Eye (tissue), 1 donor: ENCODE measurements around the gene FEM1B.

ENCODE experiments used
- DNase-seq: peaks from one replicate; pipeline ENCODE4 v3.0.0-alpha.2; 2015

The FEM1B gene

DNA sequence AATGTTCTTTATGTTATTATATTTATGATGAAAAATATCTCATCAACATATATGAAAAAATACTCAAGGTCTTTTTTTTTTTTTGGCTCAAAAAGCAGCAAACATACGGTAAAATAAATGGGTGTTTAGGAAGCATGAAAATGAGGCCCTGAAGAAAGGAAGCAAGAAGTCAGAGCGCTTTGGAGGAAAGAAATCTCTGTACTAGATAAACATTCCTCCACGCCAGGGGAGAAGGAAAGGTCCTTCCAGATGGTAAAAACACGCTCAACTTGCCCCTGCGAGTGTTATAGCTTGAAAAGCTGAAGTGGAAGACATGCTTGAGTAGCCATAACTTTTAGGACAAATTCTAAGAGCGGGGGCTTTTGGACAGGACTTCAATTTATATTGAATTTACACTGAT, 52.9 kb downstream of the FEM1B start:
- no peak for DNase-seq

DNA sequence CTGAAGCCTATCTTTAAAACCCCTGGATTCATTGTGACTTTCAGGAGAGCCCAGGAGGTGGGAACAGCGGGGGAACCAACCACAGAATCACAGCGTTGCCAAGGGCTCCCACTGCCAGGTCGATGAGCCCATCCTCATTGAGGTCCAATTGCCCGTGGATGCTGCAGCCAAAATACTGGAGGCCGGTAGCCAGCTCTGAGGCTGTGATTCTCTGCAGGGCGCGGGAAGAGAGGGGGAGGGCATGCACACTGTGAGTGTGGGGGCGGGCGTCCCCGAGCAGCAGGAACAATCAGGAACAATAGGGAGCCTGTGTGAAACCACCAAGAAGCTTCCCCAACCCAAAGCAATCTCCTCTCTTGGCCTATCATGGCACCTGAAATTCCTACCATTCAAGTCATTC, 53.4 kb downstream of the FEM1B start:
- no peak for DNase-seq

DNA sequence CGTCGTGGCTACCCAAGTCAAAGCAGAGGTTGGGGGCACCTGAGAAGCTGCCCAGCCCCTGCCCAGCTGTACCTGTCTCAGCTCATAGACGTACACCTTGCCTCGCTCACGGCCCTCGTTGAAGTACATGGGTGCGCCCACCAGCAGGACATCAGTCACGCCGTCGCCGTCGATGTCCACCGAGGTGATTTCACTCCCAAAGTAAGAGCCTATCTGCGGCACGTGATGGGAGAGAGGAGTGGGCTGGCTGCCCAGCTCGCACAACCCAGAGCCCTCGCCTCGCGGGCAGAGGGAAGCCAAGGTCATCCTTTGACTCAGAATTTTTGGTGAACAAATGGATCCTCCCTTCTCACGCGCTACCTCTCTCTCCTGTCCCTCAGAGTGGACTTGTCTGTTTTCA, 54.7 kb downstream of the FEM1B start:
- DNase-seq, result no peak

DNA sequence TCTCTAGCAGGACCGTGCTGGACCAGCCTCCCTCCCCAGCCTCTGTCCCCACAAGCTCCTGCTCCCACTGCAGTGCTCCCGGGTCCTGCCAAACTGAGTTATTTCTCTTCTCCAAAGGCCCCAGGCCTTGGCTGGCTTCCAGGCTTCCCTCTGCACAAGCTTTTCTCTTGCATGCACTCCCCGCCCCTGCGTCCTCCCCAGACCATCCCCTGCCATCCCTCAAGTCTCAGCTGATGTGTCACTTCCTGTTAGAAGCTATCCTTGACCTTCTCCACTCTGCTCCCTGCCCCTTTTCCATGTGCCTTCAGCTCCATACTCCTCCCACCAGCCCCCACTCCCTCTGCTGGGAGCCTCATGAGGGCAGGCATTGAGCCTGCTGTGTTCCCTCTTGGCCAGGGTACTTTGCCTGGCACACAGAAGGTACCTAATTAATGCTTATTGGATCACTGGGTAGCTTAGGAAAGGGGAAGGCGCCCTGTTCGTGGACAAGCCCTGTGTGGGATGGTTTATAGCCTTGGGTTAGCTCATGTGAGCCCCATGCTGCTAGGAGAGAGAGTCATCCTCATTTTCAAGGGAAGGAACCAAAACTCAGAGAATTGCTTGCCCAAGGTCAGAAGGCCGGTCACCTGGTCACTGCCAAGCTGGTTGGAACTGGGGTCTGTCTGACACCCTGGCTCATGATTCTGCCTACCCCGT, 56.4 kb downstream of the FEM1B start:
- DNase-seq, result no peak

DNA sequence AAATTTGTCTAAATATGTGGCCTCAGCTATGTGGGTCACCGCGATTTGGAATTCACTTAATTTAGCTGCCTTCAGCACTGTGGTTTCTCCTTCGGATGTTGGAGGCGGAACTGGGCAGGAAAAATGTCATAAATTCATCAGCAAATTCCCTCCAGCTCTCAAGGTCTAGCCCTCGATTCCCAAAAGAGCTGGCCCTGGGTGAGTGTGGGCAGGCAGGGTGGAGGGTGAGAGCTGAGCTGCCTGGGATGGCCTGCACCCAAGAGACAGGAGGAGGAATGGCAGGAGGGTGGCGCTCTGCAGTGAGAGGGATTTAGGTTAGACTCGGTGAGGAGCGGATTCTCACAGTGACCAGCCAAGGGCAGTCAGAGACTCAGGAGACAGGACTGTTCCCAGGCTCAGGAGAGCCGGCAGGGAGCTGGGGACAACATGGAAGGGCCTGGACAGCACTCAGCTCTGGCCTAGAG, 57.1 kb downstream of the FEM1B start:
- DNase-seq, result no peak

DNA sequence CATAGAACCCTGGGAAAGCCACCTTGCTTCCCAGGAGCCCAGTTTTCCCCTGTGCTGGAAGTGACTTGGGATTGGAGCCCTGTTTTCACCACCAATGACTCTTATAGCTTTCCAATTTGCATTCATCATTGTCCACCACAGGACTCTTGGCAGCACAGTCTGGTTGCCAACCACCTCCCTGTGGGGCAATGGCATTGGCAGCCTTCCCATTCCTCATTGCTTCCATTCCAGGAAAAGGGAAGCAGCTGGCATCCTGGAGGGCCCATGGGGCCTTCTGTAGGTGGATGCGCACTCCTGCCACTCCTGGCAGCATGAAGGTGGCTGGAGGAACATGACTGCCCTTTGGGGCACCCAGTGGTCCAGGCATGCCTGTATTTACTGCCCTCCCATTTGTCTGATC, 57.7 kb downstream of the FEM1B start:
- no peak for DNase-seq

DNA sequence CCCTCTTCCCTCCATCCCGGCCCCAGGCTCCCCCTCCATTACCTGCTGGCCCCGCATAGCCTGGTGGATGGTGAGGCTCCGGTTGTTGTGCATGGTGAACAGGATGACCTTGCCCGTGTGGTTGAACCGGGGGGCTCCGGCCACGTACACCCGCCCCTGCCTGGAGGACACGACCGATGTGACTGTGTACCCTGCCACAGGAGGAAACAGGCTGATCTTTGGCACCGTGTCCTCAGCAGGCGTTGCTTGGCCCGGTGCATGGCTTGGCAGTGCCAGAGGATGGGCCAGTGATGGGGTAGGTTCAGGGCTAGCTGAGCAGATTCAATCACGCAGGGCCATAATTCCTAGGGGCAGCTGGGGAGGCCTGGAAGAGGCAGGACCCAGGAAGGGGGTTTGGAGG, 58.1 kb downstream of the FEM1B start:
- no peak for DNase-seq

DNA sequence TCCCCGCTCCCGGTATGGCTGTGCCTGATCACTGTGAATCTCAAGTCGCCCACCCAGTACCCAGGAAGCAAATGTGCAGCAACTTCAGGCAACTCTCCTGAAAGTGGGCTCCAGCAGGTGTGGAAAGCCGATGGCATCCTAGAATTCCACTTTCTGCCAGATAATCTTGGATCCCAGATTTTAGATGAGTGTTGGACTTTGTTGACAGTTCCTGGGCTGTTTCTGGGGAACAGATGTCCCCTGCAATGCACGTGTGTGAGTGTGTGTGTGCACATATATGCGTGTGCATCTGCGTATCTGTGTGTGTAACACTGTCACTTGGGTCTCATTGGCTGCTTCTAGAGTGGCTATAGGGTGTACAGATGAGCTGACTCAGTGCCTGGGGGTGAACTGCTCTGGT, 59.0 kb downstream of the FEM1B start:
- no peak for DNase-seq

DNA sequence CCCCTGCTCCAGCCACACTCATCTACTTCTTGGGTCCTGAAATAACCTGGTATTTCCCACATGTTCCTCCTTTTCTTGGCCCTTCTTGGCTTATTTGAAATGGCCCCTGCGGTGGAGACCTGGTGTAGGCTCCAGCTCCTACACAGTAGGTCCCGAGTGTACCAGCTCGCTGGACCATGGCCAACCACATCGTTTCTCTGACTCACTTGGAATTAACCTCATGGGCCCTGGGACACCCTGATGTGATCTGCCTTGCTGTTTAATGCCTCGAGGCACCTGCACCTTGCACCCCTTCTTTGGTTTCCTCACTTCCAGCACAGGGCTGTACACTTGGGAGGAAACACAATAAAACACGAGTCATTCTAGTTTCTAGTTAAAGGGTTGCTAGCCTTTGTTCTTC, 60.3 kb downstream of the FEM1B start:
- no peak for DNase-seq

DNA sequence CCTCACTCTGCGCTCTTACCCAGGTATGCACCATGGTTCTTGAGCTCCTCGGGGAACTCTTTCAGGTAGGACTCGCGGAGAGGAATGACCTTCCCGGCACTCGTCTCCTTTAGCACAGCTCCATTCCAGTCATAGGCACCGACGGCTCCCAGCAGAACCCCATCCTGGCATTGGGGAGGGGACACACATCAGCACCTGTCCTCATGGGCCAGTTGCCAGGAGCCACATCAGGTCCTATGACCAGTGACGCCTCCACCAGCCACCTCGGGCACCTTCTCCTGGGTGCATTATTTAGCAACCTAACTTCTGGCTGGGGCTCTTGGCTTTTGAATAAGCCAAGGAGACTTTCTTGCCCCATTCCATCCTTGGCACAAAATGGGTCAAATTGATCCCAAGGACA, 61.9 kb downstream of the FEM1B start:
- no peak for DNase-seq

DNA sequence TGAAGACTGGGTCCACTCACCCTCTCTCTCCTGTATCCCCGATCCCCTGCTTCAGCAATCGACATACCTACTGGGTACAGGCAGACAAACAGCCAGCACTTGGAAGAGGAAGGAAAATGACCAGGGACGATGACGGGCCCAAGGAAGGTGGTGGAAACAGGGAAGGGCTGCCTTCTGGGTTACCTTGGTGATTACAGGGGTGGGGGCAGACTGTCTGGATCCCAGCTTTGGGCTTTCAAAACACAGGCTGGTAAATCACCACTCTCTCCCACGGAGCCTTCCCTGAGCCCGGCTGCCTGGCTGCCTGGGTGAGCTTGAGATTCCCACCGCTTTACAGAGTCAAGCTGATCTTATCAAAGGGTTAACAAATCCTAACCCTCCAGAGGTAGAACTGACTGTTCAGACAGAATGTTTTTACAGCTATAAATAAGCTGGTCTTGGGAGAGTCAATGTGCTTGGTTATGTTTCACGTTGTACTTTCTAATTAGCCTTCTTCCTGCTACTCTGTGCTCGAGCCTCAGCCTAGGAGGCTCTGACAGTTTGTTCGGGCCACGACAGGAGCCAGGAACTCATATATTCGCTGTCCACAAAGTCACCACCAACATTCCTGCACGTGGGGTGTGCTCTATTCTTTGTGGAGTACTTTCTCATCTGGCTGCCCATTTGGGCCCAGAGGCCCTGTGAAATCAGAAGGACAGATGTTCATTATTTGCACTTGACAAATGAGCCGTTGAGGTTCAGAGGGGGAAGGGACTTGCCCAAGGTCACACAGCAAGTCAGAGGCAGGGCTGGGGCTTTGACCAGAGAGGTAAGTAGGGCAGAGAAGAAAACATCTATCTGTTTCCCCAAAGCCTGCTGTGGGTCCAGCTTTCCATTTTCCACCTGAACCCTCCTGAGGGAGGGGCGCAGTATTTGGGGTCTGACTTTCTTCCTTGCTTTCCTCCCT, 63.5 kb downstream of the FEM1B start:
- DNase-seq, result no peak

DNA sequence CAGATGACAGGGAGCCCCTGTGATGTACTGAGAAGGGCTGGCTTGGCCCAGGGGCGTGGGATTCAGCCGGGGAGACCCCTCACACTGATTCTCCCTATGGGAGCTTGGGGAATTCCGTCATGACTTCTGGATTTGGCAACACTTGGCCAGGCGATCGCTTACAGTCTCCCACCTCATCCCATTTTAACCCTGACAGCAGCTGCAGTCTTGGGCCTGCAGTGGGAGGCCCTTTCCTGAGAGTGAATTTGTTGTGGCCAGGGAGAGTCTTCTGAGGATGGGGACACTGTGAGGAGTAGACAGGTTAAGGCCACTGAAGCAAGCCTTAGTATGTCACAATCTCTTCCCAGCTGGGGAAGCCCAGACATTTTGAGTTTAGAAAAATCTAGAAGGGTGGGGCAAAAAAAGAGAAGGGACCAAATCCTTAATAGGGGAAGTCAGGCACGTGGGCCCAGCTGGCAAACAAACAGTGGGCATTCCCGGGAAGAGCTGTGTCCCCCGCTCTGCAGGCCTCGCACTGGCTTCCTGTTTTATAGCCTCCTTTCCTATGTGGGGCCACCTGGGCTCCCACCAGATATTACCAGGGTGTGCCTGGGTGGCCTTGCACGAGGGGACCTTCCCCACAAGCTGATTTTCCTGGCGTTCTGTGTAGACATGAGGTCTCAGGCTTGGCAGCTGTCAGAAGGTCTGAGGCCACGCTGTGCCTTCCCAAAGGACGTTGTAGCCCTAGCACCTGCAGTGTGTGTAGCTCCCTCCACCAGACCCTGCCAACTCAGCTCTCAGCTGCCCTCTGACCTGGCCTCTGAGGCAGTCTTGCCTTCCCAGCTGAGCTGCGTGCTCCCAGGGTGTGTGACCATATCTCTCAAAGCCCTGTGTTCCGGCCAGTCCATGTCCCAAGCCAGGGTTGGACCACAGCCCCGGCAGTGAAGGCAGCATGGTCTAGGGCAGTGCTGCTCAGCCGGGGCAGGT, 64.5 kb downstream of the FEM1B start:
- DNase-seq, result no peak

DNA sequence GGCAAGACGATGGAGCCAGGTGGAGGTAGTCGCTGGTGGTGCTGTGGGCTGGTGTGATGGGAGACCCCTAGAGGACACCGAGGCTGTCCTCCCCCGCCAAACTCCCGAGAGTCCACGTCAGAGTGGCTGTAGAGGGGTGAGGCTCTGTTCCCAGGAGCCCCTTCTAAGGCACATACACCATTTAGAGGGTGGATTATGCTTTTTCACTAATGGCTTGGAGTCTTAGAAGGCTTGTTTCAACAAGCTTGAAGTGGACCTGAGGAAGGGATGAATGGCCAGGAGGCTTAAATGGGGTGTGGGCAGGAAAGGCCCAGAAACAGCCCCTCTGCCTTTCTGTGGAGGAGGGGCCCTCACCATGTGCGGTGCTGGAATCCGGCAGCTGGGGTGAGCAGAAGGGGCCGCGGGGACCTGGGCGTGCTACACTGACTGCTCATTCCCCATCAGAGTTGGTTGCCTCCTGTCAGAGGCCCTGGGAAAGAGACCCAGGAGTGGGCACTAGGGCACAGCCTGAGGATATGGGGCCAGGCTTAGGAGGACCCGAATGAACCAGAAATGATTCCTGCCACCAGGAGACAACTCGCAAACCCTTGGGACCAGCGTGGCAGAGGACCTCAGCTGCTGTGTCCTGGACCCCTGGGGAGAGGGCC, 66.2 kb downstream of the FEM1B start:
- no peak for DNase-seq

DNA sequence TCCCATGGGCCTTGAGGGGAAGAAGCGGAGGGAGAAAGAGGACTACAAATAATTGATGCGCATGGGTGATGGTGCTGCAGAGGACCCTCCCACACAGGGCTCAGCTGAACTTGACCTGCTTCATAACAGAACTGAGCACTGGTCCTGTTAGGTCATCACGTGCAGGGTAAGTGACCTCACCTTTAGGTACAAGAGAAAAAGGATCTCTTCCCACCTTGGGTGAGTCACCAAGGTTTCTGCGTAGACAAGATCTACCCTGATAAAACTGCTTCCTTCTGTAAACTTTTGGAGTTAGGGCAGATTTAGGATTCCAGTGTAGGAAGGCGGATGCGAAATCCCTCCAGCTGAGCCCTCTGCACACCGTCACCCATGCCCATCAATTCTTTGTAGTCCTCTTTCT, 67.1 kb downstream of the FEM1B start:
- no peak for DNase-seq
